Middle frontal gyrus (tissue), 1 donor: ENCODE data around the gene PPM1B.
"Not testable (repeated sequence)": the region's sequence is repeated elsewhere in the genome, so short reads cannot be mapped to it uniquely, and the experiment has no call there.

Source experiments
- DNase-seq: peaks from one replicate; pipeline ENCODE4 v3.0.0-alpha.2; 2015; ENCODE audit warnings: low spot score; ENCODE audit errors: extremely low spot score

Gene PPM1B

DNA sequence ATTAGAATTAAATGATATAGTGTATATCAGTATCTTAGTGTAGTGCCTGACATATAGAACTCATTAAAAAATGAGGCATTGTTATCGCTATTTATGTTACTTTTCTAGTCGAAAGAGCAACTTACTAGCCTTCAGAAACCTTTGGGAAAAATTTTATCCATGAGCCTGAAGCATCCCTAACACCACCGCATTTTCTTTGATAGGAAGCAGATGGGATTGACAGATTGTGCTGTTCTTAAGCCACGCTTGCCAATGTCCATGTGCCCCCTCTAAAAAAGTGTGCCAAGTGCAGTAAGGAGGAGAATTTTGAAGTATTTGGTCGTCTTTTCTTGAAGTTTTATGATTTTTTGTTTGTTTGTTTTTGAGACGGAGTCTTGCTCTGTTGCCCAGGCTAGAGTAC is 29.1 kb downstream of the PPM1B start:
- no peak for DNase-seq

DNA sequence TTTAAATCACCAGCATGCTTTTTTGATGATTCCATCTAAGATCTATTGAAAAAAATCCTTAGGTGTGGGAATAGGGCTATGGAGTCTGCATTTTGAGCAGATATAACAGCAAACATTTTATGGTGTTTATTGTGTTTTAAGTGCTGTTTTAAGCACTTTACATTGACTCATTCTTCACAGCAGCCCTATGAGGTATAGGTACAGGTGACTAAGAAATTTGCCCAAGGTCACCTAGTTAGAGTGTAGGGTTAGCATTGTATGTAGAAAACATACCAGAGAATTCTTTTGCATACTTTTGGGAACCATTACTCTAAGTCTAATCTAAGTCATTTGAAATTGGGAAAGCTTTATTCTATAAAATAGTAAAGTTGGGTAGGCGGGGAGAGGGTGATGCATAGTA is 31.3 kb downstream of the PPM1B start:
- no peak for DNase-seq

GRCh38 chr2:44200759-44201158 is 32.1 kb downstream of the PPM1B start:
- no peak for DNase-seq

DNA sequence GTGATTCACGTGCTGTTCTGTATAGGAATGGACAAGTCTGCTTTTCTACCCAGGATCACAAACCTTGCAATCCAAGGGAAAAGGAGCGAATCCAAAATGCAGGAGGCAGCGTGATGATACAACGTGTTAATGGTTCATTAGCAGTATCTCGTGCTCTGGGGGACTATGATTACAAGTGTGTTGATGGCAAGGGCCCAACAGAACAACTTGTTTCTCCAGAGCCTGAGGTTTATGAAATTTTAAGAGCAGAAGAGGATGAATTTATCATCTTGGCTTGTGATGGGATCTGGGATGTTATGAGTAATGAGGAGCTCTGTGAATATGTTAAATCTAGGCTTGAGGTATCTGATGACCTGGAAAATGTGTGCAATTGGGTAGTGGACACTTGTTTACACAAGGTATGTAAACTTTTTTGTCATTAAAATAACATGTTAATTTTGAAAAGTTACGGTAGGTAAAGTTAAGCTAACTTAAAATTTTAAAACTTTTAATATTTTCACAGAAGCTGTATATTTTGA is 33.0 kb downstream of the PPM1B start:
- no peak for DNase-seq

DNA sequence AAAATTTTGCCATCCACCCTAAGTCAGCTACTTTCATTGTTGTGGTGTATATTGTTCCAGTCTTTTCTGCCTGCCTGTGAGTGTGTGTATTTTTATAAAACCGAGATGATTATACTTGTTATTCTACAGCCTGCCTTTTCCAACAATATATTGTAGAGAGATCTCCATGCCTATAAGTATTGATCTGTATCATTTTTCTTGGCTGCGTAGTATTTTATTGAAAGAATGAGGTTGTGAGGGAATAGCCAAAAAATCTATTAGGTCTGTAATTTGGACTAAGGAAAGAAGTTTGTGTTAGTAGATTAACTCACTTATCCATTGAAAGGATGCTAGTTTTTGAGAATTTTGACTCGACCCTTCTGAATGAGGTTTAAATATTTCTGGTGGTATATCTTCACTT is 34.9 kb downstream of the PPM1B start:
- no peak for DNase-seq

DNA sequence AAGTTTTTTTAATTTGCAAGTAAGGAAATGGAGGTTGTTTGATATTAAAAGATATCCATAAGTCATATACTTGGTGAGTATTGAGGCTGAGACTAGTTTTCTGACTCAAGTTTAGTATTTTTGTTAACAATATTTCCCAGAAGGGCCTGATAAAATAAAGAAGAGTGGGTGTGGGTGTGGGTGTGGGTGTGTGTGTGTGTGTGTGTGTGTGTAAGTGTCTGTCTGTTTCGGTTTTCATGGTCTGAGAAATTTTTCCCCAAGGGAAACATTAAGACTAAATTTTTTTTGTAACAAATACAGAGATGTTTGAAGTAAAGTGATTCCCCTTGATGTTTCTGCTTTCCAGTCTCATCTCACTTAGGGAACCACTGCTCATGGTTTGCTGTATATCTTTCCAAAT is 36.5 kb downstream of the PPM1B start:
- DNase-seq, result no peak

DNA sequence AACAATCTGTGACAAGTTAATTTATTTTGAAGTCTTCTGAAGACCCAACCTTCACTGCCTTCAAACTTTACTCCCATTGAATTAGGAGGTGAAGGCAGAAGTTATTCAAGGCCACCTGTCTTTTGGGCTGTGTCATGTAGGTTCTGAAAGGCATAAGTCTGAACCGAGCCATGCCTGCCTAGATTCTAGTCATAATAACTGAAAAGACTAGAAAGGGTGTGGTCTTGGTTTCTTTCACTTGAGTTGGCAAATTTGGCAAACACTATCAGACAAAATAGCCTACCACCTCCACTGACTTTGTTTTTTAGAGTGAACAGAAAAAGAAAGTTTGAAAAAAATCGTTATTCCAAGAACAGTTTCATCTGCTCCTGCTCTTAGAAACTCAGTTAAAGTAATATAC is 38.4 kb downstream of the PPM1B start:
- DNase-seq, result no peak

DNA sequence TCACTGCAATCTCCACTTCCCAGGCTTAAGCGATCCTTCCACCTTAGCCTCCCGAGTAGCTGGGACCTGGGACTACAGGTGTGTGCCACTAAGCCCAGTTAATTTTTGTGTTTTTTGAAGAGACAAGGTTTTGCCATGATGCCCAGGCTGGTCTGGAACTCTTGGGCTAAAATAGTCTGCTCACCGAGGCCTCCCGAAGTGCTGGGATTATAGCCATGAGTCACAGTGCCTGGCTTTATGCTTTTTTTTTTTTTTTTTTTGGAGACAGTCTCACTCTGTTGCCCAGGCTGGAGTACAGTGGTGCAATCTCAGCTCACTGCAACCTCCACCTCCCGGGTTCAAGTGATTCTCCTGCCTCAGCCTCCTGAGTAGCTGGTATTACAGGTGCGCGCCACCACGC is 39.0 kb downstream of the PPM1B start:
- not testable (repeated sequence) for DNase-seq

DNA sequence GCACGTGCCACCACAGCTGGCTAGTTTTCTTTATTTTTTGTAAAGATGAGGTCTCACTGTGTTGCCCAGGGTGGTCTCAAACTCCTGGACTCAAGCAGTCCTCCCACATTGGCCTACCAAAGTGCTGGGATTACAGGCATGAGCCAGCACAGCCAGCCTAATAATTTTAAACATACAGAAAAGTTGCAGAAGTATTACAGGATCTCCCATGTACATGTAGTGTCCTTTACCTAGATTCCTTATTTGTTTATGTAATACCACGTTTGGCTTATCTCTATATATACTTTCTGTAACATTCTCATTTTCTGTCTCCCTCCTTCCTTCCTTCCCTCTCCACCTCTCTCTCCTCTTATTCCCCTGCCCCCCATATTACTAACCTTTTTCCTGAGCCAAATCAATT is 41.7 kb downstream of the PPM1B start:
- no peak for DNase-seq

DNA sequence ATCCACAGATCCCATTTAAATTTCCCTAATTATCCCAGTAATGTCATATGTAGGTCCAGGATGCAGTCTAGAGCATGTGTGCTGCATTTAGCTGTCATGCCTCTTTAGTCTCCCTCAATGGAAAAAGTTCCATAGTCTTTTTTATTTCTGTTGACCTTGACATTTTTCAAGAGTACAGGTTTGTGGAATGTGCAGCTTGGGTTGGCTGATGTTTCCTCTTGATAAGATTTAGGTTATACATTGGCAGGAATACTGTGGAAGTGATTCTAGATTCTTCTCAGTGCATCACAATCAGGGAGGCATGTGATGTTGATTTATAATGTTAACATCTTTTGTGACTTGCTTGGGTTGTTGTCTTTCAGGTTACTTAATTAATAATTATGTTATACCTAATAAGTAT is 42.5 kb downstream of the PPM1B start:
- DNase-seq, result no peak

DNA sequence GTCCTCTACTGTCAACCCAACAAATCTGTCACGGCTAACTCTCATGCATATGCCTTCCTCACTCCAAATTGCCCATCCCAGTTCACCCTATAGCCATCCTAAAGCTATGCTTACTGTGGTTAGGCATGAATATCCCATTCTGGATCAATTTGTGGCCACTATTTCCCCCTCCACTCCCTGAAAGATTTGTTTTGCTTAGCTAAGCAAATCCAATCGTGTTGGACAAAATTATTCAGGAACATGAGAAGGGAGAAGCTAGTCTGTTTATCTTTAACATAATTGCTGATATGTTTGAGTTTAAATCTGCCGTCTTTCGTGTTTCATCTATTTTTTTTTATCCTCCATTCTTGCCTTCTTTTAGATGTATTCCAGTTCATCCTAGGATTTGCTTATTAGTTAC is 43.6 kb downstream of the PPM1B start:
- DNase-seq, result no peak

- DNase-seq, result no peak
Measured at GRCh38 chr2:44215827-44216226, 47.2 kb downstream of the PPM1B start.

DNA sequence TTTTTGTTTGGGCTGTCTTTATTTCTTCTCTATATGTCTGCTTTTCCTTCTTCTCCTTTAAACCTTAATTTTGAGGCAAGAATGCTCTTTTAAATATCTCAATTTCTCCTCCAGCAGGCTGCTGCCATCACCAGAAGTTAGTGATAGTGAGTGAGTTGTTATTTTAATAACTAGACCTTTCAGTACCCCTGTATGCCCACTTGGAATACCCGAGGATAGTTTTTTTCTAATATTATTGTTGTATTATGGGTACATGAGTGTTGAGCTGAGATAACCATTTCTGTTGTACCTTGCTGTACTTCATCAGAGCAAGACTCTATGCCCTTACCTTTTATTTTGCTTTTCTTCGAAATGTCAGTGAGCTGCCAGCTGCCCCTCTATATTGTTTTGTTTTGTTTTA is 50.1 kb downstream of the PPM1B start:
- DNase-seq, result no peak

DNA sequence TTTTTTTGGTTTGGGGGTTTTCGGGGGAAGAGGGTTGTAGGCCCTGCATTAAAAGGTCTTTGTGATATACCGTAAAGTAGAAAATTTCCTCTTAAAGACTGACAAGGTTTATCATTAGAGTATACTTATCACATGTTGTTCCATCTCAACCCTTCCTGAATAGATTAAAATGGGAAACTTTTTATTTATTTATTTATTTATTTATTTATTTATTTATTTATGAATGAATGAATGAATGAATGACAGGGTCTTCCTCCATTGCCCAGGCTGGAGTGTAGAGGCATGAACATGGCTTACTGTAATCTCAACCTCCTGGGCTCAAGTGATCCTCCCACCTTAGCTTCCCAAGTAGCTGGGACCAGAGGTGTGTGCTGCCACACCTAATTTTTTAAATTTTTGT is 58.1 kb downstream of the PPM1B start:
- DNase-seq, result no peak

DNA sequence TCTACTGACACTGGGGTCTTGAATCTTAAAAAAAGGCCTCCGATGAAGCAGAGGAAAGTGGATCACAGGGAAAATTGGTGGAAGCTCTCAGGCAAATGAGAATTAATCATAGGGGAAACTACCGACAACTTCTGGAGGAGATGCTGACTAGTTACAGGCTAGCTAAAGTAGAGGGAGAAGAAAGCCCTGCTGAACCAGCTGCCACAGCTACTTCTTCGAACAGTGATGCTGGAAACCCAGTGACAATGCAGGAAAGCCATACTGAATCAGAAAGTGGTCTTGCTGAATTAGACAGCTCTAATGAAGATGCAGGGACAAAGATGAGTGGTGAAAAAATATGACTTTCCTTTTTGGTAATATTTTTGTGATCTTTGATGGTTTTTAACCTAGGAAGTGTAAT is 61.7 kb downstream of the PPM1B start:
- DNase-seq, result no peak

DNA sequence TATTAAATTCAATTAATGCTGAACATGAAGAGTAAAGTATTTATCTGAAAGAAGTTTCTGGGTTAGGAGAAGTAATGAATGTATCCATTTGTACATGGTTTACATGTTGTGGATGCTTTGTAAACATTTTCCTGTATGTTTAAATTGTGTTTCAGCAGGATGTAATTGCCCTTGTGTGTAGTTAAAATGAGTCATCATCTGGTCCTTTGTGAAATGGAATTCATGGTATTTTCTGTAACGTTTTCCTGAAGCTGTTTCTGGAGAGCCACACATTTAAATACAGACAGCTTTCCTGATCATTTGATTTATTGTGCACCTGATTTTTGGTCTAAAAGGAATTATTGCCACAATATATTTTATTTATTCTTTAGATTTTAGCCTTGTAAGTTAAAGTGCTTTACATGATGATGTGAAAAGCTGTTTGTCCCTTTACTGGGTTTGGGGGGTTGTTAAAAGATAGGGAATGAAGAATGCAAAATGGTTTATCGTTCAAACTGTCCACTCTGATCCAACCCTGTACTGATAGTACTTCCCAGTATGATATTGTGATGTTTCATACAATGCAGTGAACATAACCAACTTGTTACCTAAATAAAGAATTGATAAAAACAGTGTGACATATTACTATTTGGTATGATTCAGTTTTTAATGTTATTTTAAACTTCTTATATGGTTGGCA is 64.9 kb downstream of the PPM1B start:
- DNase-seq, result no peak

DNA sequence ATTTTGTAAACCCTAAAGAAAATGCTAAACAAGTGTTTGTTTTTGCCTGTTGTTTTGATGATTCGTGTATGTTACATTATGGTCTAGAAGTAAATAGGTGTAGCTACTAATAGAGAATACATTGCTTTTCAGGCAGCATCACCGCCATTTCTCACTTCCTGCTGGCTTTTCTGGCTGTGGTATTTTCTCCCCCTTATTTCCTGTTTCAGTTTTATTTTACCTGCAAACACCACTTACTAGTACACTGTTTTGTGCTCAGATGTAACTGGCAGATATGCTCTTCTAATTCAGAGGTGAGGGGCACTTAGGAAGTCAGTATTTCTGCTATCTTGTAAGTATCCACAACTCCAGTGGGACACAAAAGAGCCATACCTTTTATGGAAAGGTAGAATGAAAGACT is 68.5 kb downstream of the PPM1B start:
- DNase-seq, result no peak

DNA sequence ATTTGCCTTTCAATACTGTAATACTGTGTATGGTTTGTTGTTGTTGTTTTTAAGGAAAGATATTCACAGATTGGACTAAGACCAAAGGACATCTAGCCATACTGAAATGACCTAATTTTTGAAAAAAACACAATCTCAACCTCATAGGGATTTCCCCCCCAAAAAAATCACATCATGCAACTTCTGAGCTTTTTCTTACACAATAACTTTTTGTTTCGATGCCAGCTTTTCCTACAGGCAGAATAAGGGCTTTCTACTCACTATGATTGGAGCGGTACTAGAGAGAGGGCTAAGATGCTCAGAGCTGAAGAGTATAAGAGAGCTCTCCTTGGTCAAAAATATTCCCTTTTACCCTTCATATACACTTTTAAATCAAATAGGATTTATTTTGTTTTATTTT is 74.2 kb downstream of the PPM1B start:
- no peak for DNase-seq

GRCh38 chr2:44244135-44244871 is 75.6 kb downstream of the PPM1B start:
- peak; percentile 74 for DNase-seq

DNA sequence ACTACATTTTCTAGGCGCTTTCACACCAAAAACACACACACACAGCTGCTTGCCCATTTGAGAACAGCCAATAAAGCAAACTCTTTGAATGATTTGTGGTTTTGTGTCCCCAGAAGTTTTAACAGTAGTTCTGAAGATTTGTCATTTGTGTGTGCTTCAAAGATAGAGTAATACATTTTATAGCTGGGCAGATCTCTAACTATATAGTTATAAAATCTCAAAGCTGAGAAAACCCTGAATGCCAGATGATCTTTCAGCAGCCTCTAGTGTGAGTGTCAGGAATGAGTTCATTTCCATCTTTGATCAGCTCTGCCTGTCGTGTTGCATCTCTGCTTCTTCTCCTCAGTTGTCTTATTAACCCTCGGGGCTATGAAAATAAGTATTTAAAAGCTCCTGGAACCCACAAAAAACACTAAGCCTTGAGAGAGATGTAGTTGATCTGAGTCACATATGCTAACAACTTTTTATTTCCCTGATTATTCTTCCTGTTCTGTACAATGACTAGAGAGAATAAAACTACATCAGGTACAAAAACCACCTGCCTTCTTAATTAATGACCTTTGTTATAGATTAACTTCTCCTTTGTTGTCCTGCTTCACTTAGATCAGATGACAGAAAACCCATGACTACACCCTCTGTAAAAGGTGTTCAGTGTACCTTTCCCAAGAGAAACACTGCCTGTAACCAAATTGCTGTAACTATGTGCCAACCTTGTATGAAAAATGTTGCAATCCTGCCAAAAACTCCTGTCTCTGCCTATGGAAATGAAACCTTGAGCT is 76.6 kb downstream of the PPM1B start:
- DNase-seq, result no peak

GRCh38 chr2:44246436-44246835 is 77.8 kb downstream of the PPM1B start:
- DNase-seq, result no peak

- no peak for DNase-seq
Measured at GRCh38 chr2:44246840-44247369, 78.2 kb downstream of the PPM1B start.
